Osteocyte (in vitro differentiated cells): ENCODE data around the gene HDAC10. TPM values are rescaled to one million over a fixed set of nuclear protein-coding genes. Genes with fewer than 3 reads are reported as not detected.

ENCODE experiments used
- DNase-seq: peaks from one replicate; pipeline ENCODE4 v3.0.0; 2021; ENCODE audit warnings: mixed read lengths; ENCODE audit not compliant: unreplicated experiment; ENCODE audit errors: extremely low spot score
- H3K27ac Mint-ChIP-seq: one replicate; pipeline ENCODE4 v1.8.0; 2021; ENCODE audit warnings: mild to moderate bottlenecking, mixed read lengths; ENCODE audit not compliant: unreplicated experiment
- H3K27me3 Mint-ChIP-seq: one replicate; pipeline ENCODE4 v1.8.0; 2021; ENCODE audit warnings: mixed read lengths; ENCODE audit not compliant: unreplicated experiment
- H3K36me3 Mint-ChIP-seq: one replicate; pipeline ENCODE4 v1.8.0; 2021; ENCODE audit warnings: mixed read lengths; ENCODE audit not compliant: unreplicated experiment
- H3K4me1 Mint-ChIP-seq: one replicate; pipeline ENCODE4 v1.8.0; 2021; ENCODE audit warnings: mixed read lengths; ENCODE audit not compliant: unreplicated experiment
- H3K4me3 Mint-ChIP-seq: one replicate; pipeline ENCODE4 v1.8.0; 2021; ENCODE audit warnings: mild to moderate bottlenecking, moderate library complexity, mixed read lengths; ENCODE audit not compliant: unreplicated experiment
- H3K9me3 Mint-ChIP-seq: one replicate; pipeline ENCODE4 v1.8.0; 2021; ENCODE audit warnings: mixed read lengths; ENCODE audit not compliant: unreplicated experiment
- total RNA-seq: library from RNA; stranded (reverse); gene quantifications from 2 replicates; pipeline ENCODE4 v1.2.1, GENCODE V29; 2021
- TF ChIP-seq, protein P1 (sequence below): fragments of 200-600 bp; sonication (generic); IDR thresholded peaks from 2 replicates; pipeline ENCODE4 v1.5.0; 2021; ENCODE audit warnings: antibody characterized with exemption, mild to moderate bottlenecking, moderate library complexity

HDAC10 gene
- total RNA-seq, 1 donor from 2014 or later, result 38.3 TPM

DNA sequence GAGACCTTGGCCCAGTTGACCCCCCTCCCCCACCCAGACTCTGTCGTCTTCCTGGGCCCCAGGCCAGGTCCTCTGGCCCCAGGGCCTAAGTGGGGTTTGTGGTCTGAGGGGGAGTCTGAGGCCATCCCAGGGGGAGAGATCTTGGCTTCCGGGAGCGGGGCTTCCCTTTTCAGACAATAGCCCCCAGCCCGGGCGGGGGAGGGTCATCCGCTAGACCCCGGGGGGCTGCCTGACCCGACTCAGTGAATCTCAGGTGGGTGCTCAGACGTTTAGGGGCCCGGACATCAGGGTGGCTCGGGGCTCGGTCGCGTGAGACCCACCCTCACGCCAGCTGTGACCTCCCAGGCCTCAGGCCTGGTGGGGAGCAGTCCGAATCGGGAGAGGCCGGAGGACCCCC, 18.5 kb upstream of the HDAC10 start:
- TF ChIP-seq, protein P1, sequence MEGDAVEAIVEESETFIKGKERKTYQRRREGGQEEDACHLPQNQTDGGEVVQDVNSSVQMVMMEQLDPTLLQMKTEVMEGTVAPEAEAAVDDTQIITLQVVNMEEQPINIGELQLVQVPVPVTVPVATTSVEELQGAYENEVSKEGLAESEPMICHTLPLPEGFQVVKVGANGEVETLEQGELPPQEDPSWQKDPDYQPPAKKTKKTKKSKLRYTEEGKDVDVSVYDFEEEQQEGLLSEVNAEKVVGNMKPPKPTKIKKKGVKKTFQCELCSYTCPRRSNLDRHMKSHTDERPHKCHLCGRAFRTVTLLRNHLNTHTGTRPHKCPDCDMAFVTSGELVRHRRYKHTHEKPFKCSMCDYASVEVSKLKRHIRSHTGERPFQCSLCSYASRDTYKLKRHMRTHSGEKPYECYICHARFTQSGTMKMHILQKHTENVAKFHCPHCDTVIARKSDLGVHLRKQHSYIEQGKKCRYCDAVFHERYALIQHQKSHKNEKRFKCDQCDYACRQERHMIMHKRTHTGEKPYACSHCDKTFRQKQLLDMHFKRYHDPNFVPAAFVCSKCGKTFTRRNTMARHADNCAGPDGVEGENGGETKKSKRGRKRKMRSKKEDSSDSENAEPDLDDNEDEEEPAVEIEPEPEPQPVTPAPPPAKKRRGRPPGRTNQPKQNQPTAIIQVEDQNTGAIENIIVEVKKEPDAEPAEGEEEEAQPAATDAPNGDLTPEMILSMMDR, result no peak
- Mint-ChIP-seq H3K4me1 (peaks cover 19% of the 10 kb centered on the region), H3K4me3 (peak overlapping the region; percentile 61), H3K27ac (no peak overlapping the region), H3K27me3 (no peaks in the 10 kb centered on the region), H3K9me3 (no peaks in the 10 kb centered on the region), H3K36me3 (peaks cover 6% of the 10 kb centered on the region)
- DNase-seq, result no peak

DNA sequence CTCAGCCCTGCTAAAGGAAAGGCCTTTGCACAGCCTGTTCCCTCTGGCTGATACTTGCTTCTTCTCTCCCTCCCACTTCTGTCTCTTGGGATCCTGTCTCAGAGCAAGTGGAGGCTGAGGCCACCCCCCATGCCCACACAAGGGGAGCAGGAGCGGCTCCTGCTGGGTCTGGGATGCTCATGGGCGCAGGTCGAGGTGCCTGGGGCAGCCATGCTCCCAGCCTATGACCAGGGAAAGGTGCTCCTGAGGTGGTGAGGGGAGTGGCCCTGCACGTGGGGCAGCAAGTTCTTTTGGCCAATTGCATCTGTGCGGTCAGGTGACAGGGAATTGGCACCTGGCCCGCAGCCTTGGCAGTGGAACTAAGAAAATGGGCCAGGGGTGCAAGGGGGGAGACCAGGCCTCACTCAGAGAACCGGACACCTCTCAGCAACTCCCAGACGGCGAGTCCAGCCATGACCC, 17.6 kb upstream of the HDAC10 start:
- TF ChIP-seq, protein P1, result no peak
- Mint-ChIP-seq H3K27ac (no peak overlapping the region), H3K9me3 (no peaks in the 10 kb centered on the region), H3K36me3 (no peaks in the 10 kb centered on the region), H3K27me3 (no peaks in the 10 kb centered on the region), H3K4me1 (peaks cover 19% of the 10 kb centered on the region), H3K4me3 (no peak overlapping the region)
- no peak for DNase-seq

DNA sequence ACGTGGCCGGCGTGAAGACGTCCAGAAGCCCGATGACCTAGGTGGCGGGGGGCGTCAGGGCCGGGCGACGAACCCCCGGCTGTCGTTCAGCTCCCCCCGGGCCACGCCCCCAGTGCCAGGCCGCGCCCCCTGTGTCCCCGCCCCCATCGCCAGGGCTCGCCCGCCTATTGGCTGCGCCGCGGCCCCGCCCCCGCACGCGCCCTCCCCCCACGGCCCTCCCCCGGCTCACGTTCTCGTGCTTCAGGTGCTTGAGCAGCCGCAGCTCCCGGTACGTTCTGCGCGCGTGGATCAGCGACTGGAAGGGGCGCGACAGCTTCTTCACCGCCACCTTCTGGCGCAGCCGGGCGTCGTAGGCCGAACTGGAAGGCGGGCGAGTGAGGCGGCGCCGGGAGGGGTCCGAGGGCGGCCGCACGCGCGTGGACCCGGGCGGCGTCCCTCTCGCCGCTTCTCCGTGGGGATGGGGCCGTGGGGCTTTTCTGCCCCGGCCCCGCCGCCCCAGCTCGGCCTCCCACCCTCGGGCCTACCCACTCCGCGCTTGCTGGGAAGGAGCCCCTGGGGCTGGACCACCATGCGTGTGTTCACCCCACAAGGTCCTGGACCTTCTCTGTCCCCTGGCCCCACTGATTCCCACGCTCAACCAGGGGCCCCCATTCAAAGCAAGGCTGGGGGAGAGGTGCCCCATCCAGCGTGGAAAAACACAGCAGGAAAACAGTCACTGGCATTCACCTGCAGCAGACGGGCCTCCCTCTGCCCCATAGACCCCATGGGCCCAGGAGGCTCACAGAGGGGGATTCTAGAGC, 16.7 kb upstream of the HDAC10 start:
- Mint-ChIP-seq H3K27me3 (no peaks in the 10 kb centered on the region), H3K9me3 (no peaks in the 10 kb centered on the region), H3K4me3 (no peak overlapping the region), H3K4me1 (peaks cover 23% of the 10 kb centered on the region), H3K36me3 (no peaks in the 10 kb centered on the region), H3K27ac (no peak overlapping the region)
- no peak for DNase-seq
- TF ChIP-seq, protein P1, result no peak

DNA sequence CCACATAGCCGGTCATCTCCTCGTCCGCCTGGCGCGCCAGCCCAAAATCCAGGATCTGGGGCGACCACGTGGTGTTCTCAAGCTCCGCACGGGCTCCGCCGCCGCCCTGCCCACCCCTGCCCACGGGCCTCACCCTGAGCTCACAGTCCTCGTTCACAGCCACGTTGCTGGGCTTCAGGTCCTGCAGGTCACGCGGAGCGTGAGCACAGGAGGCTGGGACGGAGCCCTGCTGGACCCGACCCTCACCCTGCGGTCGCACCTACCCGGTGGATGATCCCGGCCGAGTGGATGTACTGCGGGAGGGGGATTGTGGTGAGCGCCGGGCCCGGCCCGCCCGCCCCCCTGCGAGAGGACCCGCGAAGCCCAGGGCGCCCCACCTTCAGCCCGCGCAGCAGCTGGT, 15.9 kb upstream of the HDAC10 start:
- TF ChIP-seq, protein P1, result no peak
- Mint-ChIP-seq H3K4me1 (peaks cover 31% of the 10 kb centered on the region), H3K9me3 (no peaks in the 10 kb centered on the region), H3K27me3 (no peaks in the 10 kb centered on the region), H3K36me3 (no peaks in the 10 kb centered on the region), H3K4me3 (no peak overlapping the region), H3K27ac (no peak overlapping the region)
- no peak for DNase-seq

DNA sequence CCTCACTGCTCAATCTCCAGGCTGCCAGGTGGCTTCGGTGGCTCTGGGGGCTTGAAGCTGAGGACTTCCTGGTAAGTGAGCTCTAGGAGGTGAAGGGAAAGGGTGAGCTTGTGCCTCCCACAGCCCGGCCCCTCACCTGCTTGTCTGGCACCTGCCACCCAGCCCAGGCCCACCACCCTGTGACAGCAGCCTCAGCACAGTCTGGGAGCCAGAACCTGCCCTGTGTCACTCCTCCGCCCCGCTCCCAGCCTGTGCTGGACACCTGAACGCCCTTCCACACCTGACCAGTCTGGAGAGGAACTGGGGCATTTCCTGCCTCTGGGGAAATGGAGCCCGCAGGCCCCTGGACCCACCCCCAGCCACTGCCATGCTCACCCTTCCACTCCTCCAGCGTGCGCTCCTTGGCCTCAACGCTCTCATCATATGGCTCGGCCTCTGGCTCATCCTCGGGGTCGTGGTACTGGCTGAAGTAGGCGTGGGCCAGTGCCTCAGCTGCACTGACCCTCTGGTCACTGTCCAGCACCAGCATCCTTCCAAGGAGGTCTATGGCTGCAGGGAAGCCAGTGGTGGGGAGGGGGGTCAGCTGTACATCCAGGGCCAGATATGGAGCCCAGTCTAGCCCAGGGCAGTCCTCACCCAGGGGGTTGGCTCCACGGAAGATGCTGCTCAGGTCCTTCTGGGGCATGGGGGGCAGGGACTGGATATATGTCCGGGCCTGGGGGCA, 14.0 kb upstream of the HDAC10 start:
- Mint-ChIP-seq H3K4me3 (no peak overlapping the region), H3K36me3 (no peaks in the 10 kb centered on the region), H3K27me3 (no peaks in the 10 kb centered on the region), H3K9me3 (no peaks in the 10 kb centered on the region), H3K4me1 (peaks cover 31% of the 10 kb centered on the region), H3K27ac (no peak overlapping the region)
- no peak for DNase-seq
- TF ChIP-seq, protein P1, result no peak
